ENCODE measurements around the gene SYPL2.
A peak's percentile ranks its signal among the peaks of the same experiment; 100 is the strongest.
"Not testable (repeated sequence)": the region's sequence is repeated elsewhere in the genome, so short reads cannot be mapped to it uniquely, and the experiment has no call there.

Gene SYPL2

GRCh38 chr1:109472779-109473178 lies 6.4 kb downstream of the SYPL2 start:
- DNase-seq: no peak

GRCh38 chr1:109473284-109474057 lies 7.1 kb downstream of the SYPL2 start:
- DNase-seq: not testable (repeated sequence)

- DNase-seq: no peak
Measured at GRCh38 chr1:109474697-109475096, 8.4 kb downstream of the SYPL2 start.

GRCh38 chr1:109475261-109475660 lies 8.9 kb downstream of the SYPL2 start:
- no peak for DNase-seq

- no peak for DNase-seq
Measured at GRCh38 chr1:109476825-109477224, 10.5 kb downstream of the SYPL2 start.

- DNase-seq: no peak
Measured at GRCh38 chr1:109477821-109478220, 11.5 kb downstream of the SYPL2 start.

- DNase-seq: no peak
Measured at GRCh38 chr1:109478806-109479205, 12.5 kb downstream of the SYPL2 start.

- DNase-seq: no peak
Measured at GRCh38 chr1:109479311-109479710, 13.0 kb downstream of the SYPL2 start.

- DNase-seq: no peak
Measured at GRCh38 chr1:109479901-109480300, 13.6 kb downstream of the SYPL2 start.

- DNase-seq: no peak
Measured at GRCh38 chr1:109481646-109482045, 15.3 kb downstream of the SYPL2 start.

GRCh38 chr1:109482242-109482641 lies 15.9 kb downstream of the SYPL2 start:
- no peak for DNase-seq

GRCh38 chr1:109482791-109483671 lies 16.7 kb downstream of the SYPL2 start:
- no peak for DNase-seq

GRCh38 chr1:109483672-109484518 lies 17.5 kb downstream of the SYPL2 start, which contains the start of gene ATXN7L2:
Gene ATXN7L2 (plus strand): TSS chr1:109483905. CDS start chr1:109483954, 49 bp downstream.
- peak; percentile 90 for DNase-seq

GRCh38 chr1:109484519-109484975 lies 18.2 kb downstream of the SYPL2 start:
- DNase-seq: no peak

- no peak for DNase-seq
Measured at GRCh38 chr1:109485001-109485400, 18.7 kb downstream of the SYPL2 start.

GRCh38 chr1:109487261-109487660 lies 20.9 kb downstream of the SYPL2 start:
- DNase-seq: no peak

- DNase-seq: no peak
Measured at GRCh38 chr1:109488201-109488600, 21.9 kb downstream of the SYPL2 start.

- no peak for DNase-seq
Measured at GRCh38 chr1:109488696-109489095, 22.4 kb downstream of the SYPL2 start.

GRCh38 chr1:109490029-109490933 lies 23.9 kb downstream of the SYPL2 start:
- DNase-seq: no peak

- DNase-seq: no peak
Measured at GRCh38 chr1:109490934-109491302, 24.6 kb downstream of the SYPL2 start.

- no peak for DNase-seq
Measured at GRCh38 chr1:109491372-109491771, 25.0 kb downstream of the SYPL2 start.

- no peak for DNase-seq
Measured at GRCh38 chr1:109492779-109493178, 26.4 kb downstream of the SYPL2 start.

All from NCI-H446 treated with DMSO at 0.1 percent for 48 hours (cell line).